NCI-H226 (cell line): ENCODE results near the gene LDLRAD4.

Experiments
- DNase-seq: peaks from one replicate; pipeline ENCODE4 v3.0.0-alpha.2; 2015

The LDLRAD4 gene

DNA sequence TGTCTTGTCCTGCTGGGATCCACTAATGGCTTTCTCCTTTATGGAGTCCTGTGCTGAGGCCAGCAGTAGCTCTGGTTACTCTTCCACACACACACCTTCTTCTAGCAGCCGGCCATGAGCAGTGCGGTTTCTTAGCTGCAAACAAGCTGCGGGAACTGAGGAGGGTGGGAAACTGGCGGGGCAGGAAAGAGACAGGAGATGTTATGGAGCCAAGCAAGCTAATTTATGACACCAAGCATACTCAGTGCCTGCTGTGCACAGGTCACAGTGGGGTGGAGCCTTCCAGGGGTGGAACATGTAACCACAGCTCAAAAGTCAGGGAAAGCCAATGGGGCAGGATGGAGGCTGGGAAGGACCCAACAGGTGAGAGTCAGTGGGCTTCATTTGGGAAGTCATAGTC, 327.0 kb downstream of the LDLRAD4 start:
- DNase-seq = no peak

DNA sequence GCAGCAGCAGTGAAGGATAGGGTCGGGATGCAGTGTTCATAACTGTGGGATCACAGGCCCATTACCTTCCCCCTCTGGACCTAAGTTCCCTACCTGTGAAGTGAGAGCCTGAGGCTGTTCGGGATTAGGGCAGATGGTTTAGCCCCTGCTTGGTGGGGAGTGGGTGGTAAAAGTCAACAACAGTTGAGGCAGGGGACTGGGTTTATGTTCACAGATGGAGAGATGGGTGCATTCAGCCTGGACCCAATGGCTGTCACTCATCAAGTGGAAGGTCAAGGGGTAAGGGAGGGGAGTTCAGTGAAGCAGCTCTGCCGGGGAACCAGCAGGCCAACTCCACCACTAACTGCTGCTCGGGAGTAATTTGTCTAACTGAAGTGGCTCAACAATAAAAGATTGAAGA, 327.4 kb downstream of the LDLRAD4 start:
- DNase-seq = no peak

DNA sequence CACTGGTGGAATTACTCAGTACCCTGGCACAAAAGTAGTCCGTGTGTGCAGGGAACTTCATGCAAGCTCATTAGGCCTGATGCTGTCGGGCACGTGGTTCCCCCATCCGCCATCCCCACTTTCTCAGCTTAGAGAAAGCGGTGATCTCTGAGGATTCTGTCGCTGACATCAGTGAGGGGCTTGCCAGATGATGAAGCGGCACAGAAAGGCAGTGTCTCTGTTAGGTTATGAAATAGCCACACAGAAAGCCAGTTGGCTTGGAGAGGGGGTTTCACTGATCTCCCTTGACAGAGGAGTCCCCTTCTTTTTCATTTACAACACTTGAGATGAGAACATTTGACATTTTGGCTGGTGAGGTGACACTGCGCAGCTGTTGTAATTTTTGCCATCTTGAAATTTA, 328.1 kb downstream of the LDLRAD4 start:
- DNase-seq = no peak

DNA sequence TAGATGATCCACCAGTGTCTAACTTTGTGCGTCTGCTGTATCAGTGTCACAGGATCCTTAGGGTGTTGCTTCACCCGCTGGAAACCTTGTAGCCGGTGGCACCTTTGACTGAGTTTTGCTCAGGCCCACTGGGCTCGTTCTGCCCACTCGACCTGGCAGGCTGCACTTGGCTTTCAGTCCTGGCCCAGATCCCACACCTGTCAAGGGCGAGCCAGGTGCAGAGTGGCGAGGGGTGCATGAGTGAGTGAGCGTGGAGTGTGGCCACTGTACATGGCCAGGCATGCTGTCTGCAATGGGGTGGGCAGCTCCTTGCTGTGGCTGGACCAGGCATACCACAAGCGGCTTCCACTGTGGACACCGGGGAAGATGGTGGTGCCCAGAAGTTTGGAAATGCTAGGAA, 328.8 kb downstream of the LDLRAD4 start:
- DNase-seq = no peak

DNA sequence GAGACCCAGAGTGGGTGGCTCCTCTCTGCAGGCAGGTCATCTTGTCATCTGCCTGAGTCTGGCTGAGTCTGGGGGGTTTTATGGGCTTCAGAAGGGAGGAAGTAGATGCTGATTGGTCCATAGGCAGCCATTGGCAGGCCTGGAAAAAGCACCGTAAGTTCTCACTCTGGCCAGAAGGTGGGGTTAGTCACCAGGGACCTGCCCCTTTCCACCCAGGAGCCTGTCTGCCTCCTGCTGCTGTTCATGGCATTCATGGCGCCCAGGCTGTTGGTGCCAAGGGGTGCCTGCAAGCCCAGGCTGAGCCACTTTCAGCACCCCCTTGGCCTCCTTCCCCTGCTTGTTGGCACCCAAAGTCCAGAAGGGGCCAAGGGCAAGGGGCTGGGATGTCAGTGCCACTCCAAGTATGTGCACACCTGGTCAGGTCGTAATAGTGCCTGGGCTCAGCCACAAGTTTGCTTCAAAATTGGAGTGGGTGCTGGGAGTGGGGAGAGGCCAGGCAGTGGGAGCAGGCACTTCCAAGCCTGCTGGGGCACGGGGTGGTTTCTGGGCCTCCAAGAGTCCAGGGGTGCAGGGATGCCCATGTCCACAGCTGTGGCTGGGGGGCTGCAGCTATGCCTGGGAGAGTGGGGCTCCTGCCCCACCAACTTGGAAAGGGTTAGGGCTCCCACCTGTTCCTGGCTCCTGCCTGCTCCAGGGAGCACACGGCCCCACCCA, 329.7 kb downstream of the LDLRAD4 start:
- DNase-seq = no peak

- DNase-seq = no peak
These were observed 330.7 kb downstream of the LDLRAD4 start for GRCh38 chr18:13548966-13549879.

DNA sequence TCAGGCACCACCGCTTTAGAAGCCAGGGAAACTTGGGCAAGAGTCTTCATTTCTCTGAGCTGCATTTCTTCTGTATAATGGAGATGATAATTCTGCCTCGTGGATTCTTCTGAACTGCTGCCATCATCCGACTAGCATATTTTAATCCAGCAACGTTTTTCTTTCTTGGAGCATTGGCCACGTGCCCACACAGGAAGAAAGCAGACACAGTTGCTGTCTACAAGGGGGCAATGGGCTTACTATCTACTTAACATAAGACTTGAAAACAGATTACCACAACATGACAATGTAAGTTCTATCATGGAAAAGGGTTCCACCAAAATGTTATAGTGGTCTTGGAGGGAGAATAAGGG, 331.3 kb downstream of the LDLRAD4 start:
- DNase-seq = no peak

DNA sequence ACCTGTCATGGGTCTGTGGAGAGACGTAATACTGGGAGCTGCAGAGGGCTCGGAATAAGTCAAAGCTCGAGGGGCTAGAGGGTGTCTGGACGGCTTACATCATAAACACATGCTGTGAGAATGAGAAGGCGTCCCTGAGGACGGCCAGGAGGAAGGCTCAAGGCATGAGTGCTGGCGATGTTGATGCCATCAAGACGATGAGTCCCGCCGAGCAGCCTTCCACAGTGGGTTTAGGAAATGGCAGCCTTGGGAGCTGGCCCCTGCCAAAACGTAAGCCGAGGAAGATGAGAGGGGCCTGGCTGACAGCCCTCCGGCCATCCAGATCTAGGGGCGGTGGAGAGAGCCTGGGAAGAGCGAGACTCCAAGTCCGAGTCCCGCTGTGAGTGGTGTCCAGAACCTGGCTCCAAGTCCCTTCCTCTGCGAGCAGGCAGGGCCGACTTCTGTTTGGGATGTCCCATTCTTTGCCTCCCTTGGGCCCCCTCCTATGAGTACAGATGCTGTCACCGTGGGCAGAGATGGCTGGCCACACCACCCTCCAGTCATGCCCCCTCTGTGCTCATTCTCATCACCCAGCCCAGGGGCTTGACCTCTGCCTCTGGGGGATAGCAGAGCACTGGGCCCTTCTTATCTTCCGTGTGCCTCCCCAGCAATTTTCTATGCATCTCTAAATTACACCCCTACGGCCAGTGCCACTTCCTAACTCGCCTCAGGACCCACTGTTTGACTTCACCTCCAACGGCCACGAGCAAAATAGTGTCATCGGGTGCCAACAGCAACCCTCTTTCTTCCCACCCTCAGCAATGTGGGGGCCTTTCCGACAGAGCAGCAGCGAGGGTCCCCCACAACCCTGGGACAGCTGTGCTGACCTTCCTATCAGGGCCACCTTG, 332.1 kb downstream of the LDLRAD4 start:
- DNase-seq = no peak

DNA sequence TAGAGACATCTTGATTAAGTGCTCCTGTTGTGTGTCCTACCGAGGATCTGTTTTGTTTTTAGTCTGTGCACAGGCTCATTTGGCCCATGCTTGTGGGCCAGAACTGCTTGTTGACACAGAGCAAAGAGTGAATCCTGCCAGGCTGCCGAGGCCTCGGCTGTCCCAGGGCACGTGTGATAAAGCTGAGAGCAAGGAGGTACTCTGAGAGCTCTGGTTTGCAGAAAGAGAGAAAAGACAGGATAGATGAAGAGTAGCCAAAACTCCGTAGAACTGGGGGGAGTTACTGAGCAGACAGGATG, 332.7 kb downstream of the LDLRAD4 start:
- no peak for DNase-seq

DNA sequence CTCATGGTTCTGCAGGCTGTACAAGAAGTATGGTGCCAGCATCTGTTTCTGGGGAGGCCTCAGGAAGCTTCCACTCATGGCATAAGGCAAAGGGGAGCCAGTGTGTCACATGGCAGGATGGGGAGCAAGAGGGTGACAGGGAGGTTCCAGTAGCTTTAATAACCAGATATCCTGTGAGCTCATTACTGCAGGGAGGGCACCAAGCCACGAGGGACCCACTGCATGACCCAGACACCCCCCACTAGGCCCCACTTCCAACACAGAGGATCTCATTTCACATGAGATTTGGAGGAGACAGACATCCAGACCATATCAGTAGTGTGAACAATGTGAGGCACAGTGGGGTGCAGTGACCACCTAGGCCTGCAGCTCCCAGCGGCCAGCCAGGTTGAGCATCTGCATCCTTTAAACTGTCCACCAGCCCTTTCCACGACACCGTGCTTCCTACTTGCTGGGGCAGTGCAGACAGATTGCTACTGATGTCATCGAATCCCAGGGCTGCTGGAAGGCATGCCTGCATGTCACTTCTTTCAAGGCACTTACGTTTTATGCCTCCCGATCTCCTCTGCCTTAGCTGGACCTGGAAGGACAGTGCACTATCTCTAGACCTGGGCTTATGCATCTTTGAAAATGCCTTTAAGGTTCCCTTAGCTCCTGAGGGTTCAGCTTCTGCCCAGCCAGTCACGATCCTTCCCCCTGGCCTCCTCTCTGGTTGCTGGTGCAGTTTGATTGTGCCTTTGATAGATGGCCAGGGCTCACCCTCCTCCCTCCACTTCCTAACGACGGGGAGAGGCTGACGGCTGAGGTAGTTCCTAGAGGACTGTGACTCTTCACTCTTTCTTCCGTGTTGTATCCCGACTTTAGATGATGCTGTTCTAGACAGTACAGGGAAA, 333.5 kb downstream of the LDLRAD4 start:
- DNase-seq = no peak

- no peak for DNase-seq
These were observed 334.9 kb downstream of the LDLRAD4 start for GRCh38 chr18:13553449-13553848.

- no peak for DNase-seq
These were observed 336.6 kb downstream of the LDLRAD4 start for GRCh38 chr18:13555192-13555591.

GRCh38 chr18:13555865-13556264, 337.3 kb downstream of the LDLRAD4 start:
- no peak for DNase-seq

- DNase-seq = no peak
These were observed 337.9 kb downstream of the LDLRAD4 start for GRCh38 chr18:13556502-13556901.

- DNase-seq = peak; percentile 15
These were observed 339.6 kb downstream of the LDLRAD4 start for GRCh38 chr18:13558124-13558523.

- no peak for DNase-seq
These were observed 340.2 kb downstream of the LDLRAD4 start for GRCh38 chr18:13558790-13559189.

DNA sequence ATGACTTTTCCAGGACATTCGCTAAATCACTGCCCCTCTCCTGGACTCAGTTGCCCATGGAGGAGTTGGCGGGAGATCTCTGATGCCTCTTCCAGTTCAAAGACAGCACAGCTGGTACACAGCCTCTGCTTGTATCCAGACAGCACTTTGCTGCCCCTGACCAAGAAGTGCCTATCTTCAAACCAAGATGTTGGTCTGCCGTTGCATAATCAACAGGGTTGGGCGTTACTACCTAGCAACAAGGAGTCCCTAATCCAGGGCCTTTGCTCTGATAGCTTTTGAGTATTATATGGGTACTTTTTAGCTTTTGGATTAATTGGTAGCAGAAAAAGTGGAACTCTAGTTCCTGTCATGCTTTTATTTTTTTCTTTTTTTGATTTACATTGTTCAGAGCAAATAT, 341.2 kb downstream of the LDLRAD4 start:
- no peak for DNase-seq

- DNase-seq = no peak
These were observed 341.7 kb downstream of the LDLRAD4 start for GRCh38 chr18:13560306-13560705.

DNA sequence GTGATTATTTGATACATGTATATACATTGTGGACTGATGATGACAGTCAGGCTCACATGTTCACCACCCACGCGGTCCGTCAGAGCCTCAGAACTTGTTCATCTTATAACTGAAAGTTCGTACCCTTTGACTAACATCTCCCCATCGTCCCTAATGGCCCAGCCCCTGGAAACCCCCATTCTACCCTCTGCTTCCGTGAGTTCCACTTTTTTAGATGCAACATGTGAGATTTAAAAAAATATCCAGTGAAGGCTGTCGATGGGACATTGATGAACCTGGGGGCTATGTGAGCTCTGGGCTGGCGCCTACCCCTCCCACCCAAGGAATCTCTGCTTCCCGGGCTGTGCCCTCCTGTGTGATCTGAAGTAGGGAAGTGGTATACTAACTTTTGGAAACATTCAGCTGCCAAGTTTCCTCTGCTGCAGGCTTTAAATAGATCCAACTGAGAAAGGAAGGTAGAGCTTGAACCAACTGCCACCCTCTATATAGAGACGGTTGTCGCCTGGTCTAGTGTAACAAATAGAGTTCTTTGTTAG, 344.0 kb downstream of the LDLRAD4 start:
- DNase-seq = no peak

GRCh38 chr18:13563390-13563805, 344.8 kb downstream of the LDLRAD4 start:
- no peak for DNase-seq

DNA sequence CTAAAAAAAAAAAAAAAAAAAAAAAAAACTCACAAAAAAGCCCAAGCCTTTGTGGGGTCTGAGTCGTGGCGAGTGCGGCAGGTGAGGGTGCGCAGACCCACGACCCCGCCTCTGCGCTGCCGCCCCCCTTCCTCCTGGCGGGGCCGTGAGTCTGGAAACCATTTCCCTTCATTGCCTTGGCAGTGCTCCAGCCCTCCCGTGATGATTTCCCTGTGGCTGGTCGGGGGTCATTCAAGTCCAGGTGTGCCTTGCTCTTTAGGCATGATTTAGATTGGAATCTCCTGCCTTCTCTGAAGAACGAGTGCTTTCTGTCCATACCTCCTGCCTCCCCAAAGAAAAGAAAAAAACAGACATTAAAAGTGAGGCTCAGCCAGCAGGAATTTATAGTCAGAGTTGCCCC, 346.0 kb downstream of the LDLRAD4 start:
- no peak for DNase-seq

- no peak for DNase-seq
These were observed 346.7 kb downstream of the LDLRAD4 start for GRCh38 chr18:13565228-13565627.
